ENCODE measurements around the gene CDCA4.

CDCA4 gene

GRCh38 chr14:104992501-104992900, 28.4 kb downstream of the CDCA4 start:
- in situ Hi-C loops (cut with MboI; ENCODE audit: low sequenced_read_pairs), result no loop called here

- in situ Hi-C loops (cut with MboI; ENCODE audit: low sequenced_read_pairs), result no loop called here
Observed at GRCh38 chr14:104991896-104992230, 29.0 kb downstream of the CDCA4 start.

- in situ Hi-C loops (cut with MboI; ENCODE audit: low sequenced_read_pairs), result no loop called here
Observed at GRCh38 chr14:104989951-104990303, 31.0 kb downstream of the CDCA4 start.

DNA sequence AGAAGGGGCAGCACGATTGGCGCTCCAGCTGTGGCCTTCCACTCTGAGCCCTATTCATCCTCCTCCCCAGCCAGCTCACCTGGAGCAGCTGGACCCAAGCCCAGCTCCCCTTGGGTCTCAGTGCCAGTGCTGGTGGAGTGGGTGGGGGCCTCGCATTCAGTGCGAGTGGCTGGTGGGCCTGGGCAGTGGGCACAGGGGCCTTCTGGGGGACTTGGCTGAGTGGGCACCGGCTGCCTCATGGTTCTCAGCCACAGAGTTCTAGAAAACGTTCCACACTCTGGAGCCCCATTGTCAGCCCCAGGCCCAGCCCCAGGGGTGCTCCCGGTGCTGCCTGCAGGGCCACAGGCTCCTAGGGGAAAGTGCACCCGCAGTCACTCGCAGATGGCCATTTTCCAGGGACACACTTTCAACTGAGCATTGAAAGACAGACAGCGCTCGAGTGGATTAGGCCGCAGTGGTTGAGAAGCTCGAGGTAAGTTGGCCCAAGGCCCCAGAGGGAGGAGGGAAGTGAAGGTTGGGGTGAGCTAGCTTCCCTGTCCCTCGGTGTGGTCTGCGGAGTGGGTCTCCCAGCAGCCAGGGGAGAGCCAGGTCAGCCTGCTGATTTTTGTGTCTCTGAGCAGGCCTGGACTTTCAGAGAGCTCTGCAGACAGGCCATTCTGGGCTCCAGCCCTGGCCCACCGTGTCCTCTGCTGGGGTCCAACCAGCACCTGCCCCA, 31.5 kb downstream of the CDCA4 start:
- in situ Hi-C loops (cut with MboI; ENCODE audit: low sequenced_read_pairs), result no loop called here

- in situ Hi-C loops (cut with MboI; ENCODE audit: low sequenced_read_pairs), result no loop called here
Observed at GRCh38 chr14:104986487-104987164, 34.3 kb downstream of the CDCA4 start.

GRCh38 chr14:104985675-104986486, 35.0 kb downstream of the CDCA4 start, which contains the start of gene CLBA1:
CLBA1 (plus strand) TSS chr14:104985788; CDS start chr14:104986432, 644 bp downstream.
- in situ Hi-C loops (cut with MboI; ENCODE audit: low sequenced_read_pairs), result no loop called here

GRCh38 chr14:104984056-104984894, 36.6 kb downstream of the CDCA4 start:
- in situ Hi-C loops (cut with MboI; ENCODE audit: low sequenced_read_pairs), result no loop called here

DNA sequence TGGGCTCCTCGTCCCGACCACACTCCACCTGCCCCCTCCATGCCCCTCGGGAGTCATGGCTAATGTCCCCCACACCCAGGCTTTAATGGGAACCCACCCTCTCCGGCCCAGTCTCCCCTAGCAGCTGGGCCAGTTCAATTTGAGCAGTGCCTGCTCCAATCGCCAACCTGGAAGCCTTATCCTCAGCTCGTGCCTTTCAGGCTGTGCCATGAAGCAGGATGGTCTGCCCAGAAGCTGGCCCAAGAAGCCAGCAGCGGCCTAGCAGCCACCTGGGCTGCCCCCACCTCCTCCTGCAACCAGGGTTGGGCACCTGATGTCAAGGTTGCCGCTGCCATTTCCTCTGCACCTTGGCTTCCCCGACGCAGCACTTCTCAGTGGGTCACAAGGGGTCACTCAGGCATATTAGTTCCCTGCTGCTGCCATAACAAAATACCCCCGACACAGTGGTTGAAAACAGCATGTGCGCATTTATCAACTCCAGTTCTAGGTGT, 37.6 kb downstream of the CDCA4 start:
- in situ Hi-C loops (cut with MboI; ENCODE audit: low sequenced_read_pairs), result no loop called here

DNA sequence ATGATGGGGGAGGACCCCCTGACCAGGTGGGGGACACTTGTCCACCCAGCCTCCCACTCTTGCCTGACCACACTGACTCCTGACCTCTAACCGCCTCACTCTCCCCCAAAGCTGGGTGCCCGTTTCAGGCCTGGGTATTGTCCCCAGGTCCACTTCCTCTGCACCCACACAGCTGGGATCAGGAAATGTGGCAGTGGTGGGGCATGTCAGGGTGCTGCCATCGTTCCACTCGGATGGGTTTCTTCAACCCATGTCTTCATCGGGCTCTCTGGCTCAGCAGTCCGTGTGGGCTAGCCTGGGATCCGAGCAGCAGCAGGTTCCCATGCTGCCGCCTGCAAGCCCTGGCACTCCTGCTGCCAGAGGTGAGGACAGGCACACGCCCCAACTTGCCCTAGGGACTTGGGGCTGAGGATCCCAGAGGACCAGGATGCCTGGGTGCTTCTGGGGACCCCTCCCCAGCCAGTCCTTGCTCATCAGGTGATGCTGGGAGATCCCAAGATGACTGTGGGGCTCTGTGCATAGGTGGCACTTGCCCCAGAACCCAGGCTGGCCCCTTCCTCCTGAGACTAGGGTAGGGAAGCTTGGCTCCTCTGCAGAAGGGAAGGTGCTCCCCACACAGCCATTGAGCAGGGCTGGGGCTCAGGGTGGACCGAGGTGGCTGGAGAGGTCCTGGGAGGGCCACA, 38.2 kb downstream of the CDCA4 start:
- in situ Hi-C loops (cut with MboI; ENCODE audit: low sequenced_read_pairs), result no loop called here

GRCh38 chr14:104981699-104982541, 39.0 kb downstream of the CDCA4 start:
- in situ Hi-C loops (cut with MboI; ENCODE audit: low sequenced_read_pairs), result no loop called here

- in situ Hi-C loops (cut with MboI; ENCODE audit: low sequenced_read_pairs), result no loop called here
Observed at GRCh38 chr14:104980611-104981531, 40.0 kb downstream of the CDCA4 start.

DNA sequence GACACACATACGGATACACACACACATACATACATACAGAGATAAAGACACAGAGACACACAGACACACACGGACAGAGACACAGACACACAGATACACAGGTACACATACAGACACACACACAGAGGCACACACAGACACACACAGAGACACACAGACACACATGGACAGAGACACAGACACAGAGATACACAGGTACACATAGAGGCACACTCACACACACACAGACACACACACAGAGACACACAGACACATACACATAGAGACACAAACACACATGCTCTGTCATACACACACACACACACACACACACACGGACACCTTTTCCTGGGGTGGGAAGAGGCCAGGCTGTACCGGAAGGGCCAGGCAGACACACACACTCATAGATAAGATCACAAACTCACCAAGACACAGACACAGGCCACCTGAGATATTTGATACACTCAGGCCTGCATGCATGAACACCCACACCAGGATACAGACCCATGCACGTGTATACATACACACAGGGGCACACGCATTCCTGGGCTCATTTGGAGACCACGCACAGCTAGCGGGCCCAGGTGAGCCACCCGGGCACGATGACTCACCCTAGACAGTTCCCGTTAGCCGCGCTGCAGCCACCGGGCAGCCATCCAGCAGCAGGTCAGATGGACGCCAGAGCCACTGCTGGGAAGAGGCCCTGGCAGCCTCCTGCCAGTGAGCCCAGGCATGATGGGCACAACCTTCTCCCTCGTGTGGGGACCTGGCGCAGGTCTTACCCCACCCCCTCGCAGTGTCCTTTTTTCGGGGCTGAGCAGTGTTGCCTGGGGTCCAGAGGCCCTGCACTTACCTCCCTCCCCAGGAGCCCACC, 40.9 kb downstream of the CDCA4 start:
- in situ Hi-C loops (cut with MboI; ENCODE audit: low sequenced_read_pairs), result no loop called here

DNA sequence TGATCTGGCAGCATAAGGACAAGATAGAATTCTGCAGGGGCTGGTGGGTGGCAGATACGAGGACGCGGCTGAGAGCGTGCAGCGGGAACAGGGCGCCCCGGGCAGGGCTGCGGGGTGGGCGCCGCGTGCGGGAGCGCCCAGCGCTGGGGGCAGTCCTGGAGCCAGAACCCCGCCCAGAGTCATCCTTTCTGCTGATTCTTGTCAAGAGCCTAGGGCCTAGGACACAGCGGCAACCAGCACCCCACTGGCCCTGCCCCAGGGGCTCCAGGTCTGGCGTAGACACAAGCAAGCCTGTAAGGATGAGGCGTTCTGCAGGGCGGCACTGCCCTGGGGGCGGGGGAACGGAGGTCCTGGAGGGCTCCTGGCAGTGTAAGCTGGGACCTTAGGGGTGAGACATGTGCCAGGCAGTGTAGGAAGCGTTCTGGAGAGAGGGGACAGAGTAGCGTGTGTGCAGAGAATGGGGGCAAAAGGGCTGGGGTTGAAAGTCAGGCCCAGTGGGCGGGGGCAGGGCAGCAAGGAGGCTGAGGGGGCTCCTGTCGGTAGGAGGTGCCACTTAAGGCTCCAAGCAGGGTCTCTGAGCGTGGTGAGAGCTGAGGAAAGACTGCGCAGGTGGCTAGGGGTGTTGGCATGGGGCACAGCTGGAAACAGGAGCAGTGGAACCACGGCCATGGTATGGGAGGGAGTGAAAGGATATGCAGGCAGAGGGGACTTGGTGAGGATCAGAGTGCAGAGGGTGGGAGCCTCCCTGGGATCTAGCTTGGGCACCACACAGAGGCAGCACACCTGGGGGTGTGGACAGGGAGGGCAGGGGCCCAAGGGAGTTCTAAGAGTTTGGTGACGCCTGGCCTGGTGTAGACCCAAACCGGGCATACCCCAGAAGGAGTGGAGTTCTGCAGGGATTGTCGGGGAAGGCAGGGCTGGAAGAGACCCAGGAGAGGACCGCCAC, 41.9 kb downstream of the CDCA4 start:
- in situ Hi-C loops (cut with MboI; ENCODE audit: low sequenced_read_pairs), result no loop called here

GRCh38 chr14:104977681-104978653, 42.9 kb downstream of the CDCA4 start, which contains the start of gene AHNAK2:
AHNAK2 (minus strand) TSS chr14:104978374; CDS start chr14:104978237, 137 bp downstream.
- in situ Hi-C loops (cut with MboI; ENCODE audit: low sequenced_read_pairs), result no loop called here

Data from hTERT RPE-1 (cell line).